GM12801 (cell line): ENCODE results near the gene ADCY3.

ENCODE experiments used
- CTCF ChIP-seq: IDR thresholded peaks from one replicate; pipeline ENCODE4 v1.5.1; 2011; ENCODE audit warnings: control low read depth; ENCODE audit not compliant: insufficient read length; ENCODE audit errors: extremely low read depth

ADCY3 gene

GRCh38 chr2:24855726-24856125 lies 64.3 kb downstream of the ADCY3 start:
- TF ChIP-seq CTCF, result no peak

GRCh38 chr2:24855022-24855622 lies 64.9 kb downstream of the ADCY3 start:
- no peak for TF ChIP-seq CTCF

GRCh38 chr2:24853996-24854395 lies 66.0 kb downstream of the ADCY3 start:
- TF ChIP-seq CTCF, result no peak

GRCh38 chr2:24853046-24853445 lies 67.0 kb downstream of the ADCY3 start:
- TF ChIP-seq CTCF, result no peak

- TF ChIP-seq CTCF, result no peak
These were observed 67.5 kb downstream of the ADCY3 start for GRCh38 chr2:24852431-24853020.

- no peak for TF ChIP-seq CTCF
These were observed 68.0 kb downstream of the ADCY3 start for GRCh38 chr2:24852026-24852425.

- TF ChIP-seq CTCF, result no peak
These were observed 69.1 kb downstream of the ADCY3 start for GRCh38 chr2:24850944-24851343.
